ENCODE measurements around the gene DNAJC27. TPM values are rescaled to one million over a fixed set of nuclear protein-coding genes. Genes with fewer than 3 reads are reported as not detected.

DNAJC27 gene
- total RNA-seq, 1 experiment from 2014 or later: 5.1 TPM

DNA sequence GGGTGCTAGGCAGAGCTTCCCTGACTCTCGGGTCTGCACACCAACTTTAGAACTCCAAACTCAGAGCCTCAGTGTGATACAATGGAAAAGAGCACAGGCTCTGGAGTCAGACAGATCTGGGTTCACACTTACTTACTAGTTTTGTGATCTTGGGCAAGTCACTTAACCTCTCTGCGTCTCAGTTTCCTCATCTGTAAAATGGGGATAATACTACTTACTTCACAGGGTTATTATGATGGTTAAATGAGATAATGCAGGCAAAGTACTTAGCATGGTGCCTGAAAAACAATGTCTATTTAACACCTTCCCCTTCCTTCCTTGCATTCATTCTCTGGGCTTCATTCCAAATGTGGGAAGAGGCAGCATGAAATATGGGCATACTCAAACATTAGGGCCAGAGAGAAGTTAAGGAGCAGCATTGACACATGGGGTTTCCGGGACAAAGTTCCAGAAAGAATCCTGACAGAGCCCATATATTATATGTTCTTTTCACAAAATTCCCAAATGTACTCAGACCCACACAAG lies 13.3 kb downstream of the DNAJC27 start:
- Histone ChIP-seq H3K9me3 (peaks cover 7% of the 10 kb centered on the region; the same call in 1 of the 2 replicates), H3K27me3 (replicated peaks; ENCODE audit: control insufficient read depth, insufficient read depth, low read length) (no peaks in the 10 kb centered on the region), H3K4me1 (no peaks in the 10 kb centered on the region), H3K36me3 (ENCODE audit: control insufficient read depth, insufficient read depth, low read length) (peaks cover 2% of the 10 kb centered on the region; the same call in 1 of the 2 replicates), H3K4me3 (ENCODE audit: low read depth, low read length) (no peak overlapping the region)
- no TSS peak for BruUV-seq (replicated peaks)
- Mint-ChIP-seq H3K27me3 (ENCODE audit: insufficient read depth, unreplicated experiment) (no peaks in the 10 kb centered on the region), H3K36me3 (ENCODE audit: insufficient read depth, unreplicated experiment) (peaks cover 33% of the 10 kb centered on the region), H3K4me1 (ENCODE audit: low read depth, unreplicated experiment) (no peaks in the 10 kb centered on the region), H3K4me3 (ENCODE audit: unreplicated experiment) (no peak overlapping the region), H3K9me3 (ENCODE audit: unreplicated experiment) (peaks cover 8% of the 10 kb centered on the region), H3K27ac (ENCODE audit: unreplicated experiment) (no peak overlapping the region)
- DNase-seq: no peak
- ChIA-PET POLR2A (no interaction called here), CTCF (no interaction called here)
- intact Hi-C loops (cut with micrococcal nuclease; ENCODE audit: unreplicated experiment): no loop called here
- TF ChIP-seq, protein P1, sequence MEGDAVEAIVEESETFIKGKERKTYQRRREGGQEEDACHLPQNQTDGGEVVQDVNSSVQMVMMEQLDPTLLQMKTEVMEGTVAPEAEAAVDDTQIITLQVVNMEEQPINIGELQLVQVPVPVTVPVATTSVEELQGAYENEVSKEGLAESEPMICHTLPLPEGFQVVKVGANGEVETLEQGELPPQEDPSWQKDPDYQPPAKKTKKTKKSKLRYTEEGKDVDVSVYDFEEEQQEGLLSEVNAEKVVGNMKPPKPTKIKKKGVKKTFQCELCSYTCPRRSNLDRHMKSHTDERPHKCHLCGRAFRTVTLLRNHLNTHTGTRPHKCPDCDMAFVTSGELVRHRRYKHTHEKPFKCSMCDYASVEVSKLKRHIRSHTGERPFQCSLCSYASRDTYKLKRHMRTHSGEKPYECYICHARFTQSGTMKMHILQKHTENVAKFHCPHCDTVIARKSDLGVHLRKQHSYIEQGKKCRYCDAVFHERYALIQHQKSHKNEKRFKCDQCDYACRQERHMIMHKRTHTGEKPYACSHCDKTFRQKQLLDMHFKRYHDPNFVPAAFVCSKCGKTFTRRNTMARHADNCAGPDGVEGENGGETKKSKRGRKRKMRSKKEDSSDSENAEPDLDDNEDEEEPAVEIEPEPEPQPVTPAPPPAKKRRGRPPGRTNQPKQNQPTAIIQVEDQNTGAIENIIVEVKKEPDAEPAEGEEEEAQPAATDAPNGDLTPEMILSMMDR (IDR thresholded peaks at IDR 0.05; ENCODE audit: insufficient read depth in 1 of 2, low read depth in 1 of 2, low read length in 1 of 2, severe bottlenecking in 1 of 2, unreplicated experiment in 1 of 2): no peak

- no TSS peak for BruUV-seq (replicated peaks)
- TF ChIP-seq, protein P1 (IDR thresholded peaks at IDR 0.05; ENCODE audit: insufficient read depth in 1 of 2, low read depth in 1 of 2, low read length in 1 of 2, severe bottlenecking in 1 of 2, unreplicated experiment in 1 of 2): no peak
- DNase-seq: no peak
- Histone ChIP-seq H3K4me1 (no peaks in the 10 kb centered on the region), H3K27me3 (replicated peaks; ENCODE audit: control insufficient read depth, insufficient read depth, low read length) (no peaks in the 10 kb centered on the region), H3K4me3 (ENCODE audit: low read depth, low read length) (no peak overlapping the region), H3K9me3 (peaks cover 7% of the 10 kb centered on the region; the same call in 1 of the 2 replicates), H3K36me3 (ENCODE audit: control insufficient read depth, insufficient read depth, low read length) (peaks cover 2% of the 10 kb centered on the region; the same call in 1 of the 2 replicates)
- H3K27ac Mint-ChIP-seq (ENCODE audit: unreplicated experiment): no peak overlapping the region
- no peaks in the 10 kb centered on the region for H3K27me3 Mint-ChIP-seq (ENCODE audit: insufficient read depth, unreplicated experiment)
- H3K9me3 Mint-ChIP-seq (ENCODE audit: unreplicated experiment): peaks cover 8% of the 10 kb centered on the region
- H3K4me3 Mint-ChIP-seq (ENCODE audit: unreplicated experiment): no peak overlapping the region
- ChIA-PET CTCF (no interaction called here), POLR2A (no interaction called here)
- H3K4me1 Mint-ChIP-seq (ENCODE audit: low read depth, unreplicated experiment): no peaks in the 10 kb centered on the region
- H3K36me3 Mint-ChIP-seq (ENCODE audit: insufficient read depth, unreplicated experiment): peaks cover 33% of the 10 kb centered on the region
- intact Hi-C loops (cut with micrococcal nuclease; ENCODE audit: unreplicated experiment): no loop called here
These were observed 13.8 kb downstream of the DNAJC27 start for GRCh38 chr2:24957976-24958375.

GRCh38 chr2:24957221-24957620 lies 14.5 kb downstream of the DNAJC27 start:
- H3K4me1 ChIP-seq: no peaks in the 10 kb centered on the region
- peaks cover 7% of the 10 kb centered on the region; the same call in 1 of the 2 replicates for H3K9me3 ChIP-seq
- intact Hi-C loops (cut with micrococcal nuclease; ENCODE audit: unreplicated experiment): no loop called here
- no peaks in the 10 kb centered on the region for H3K27me3 ChIP-seq (replicated peaks; ENCODE audit: control insufficient read depth, insufficient read depth, low read length)
- Mint-ChIP-seq H3K27ac (ENCODE audit: unreplicated experiment) (no peak overlapping the region), H3K4me3 (ENCODE audit: unreplicated experiment) (no peak overlapping the region), H3K27me3 (ENCODE audit: insufficient read depth, unreplicated experiment) (no peaks in the 10 kb centered on the region), H3K9me3 (ENCODE audit: unreplicated experiment) (peaks cover 8% of the 10 kb centered on the region), H3K4me1 (ENCODE audit: low read depth, unreplicated experiment) (no peaks in the 10 kb centered on the region), H3K36me3 (ENCODE audit: insufficient read depth, unreplicated experiment) (peaks cover 36% of the 10 kb centered on the region)
- H3K36me3 ChIP-seq (ENCODE audit: control insufficient read depth, insufficient read depth, low read length): peaks cover 2% of the 10 kb centered on the region; the same call in 1 of the 2 replicates
- H3K4me3 ChIP-seq (ENCODE audit: low read depth, low read length): no peak overlapping the region
- no peak for DNase-seq
- TF ChIP-seq, protein P1 (IDR thresholded peaks at IDR 0.05; ENCODE audit: insufficient read depth in 1 of 2, low read depth in 1 of 2, low read length in 1 of 2, severe bottlenecking in 1 of 2, unreplicated experiment in 1 of 2): no peak
- no TSS peak for BruUV-seq (replicated peaks)
- ChIA-PET CTCF (no interaction called here), POLR2A (no interaction called here)

All from Caco-2 (cell line).